DOHH2 (cell line): ENCODE data around the gene TSPYL1.
A peak's percentile ranks its signal among the peaks of the same experiment; 100 is the strongest.

Experiments used
- H3F3A ChIP-seq: fragments of 200-600 bp; sonication (generic), shearing (Covaris generic); 2 replicates; pipeline ENCODE4 v1.6.0; 2016; ENCODE audit warnings: antibody characterized with exemption, mild to moderate bottlenecking; ENCODE audit not compliant: control insufficient read depth, insufficient read depth
- H3K27ac ChIP-seq: fragments of 200-600 bp; sonication (generic); 2 replicates; pipeline ENCODE4 v1.5.1; 2014; ENCODE audit warnings: low read depth, mild to moderate bottlenecking, low read length, moderate library complexity
- H3K27me3 ChIP-seq: fragments of 200-600 bp; sonication (generic); 2 replicates; pipeline ENCODE4 v1.6.1; 2014; ENCODE audit warnings: mild to moderate bottlenecking, low read length, mixed read lengths; ENCODE audit not compliant: control insufficient read depth
- H3K36me3 ChIP-seq: fragments of 200-600 bp; sonication (generic); 2 replicates; pipeline ENCODE4 v1.6.1; 2014; ENCODE audit warnings: mild to moderate bottlenecking, low read length, moderate library complexity, mixed read lengths; ENCODE audit not compliant: control insufficient read depth
- H3K4me1 ChIP-seq: fragments of 200-600 bp; sonication (generic); 2 replicates; pipeline ENCODE4 v1.6.1; 2014; ENCODE audit warnings: mild to moderate bottlenecking, low read length, mixed read lengths; ENCODE audit not compliant: control insufficient read depth
- H3K4me2 ChIP-seq: fragments of 200-600 bp; sonication (generic); 2 replicates; pipeline ENCODE4 v1.6.0; 2014; ENCODE audit warnings: mild to moderate bottlenecking, low read length, moderate library complexity
- H3K4me3 ChIP-seq: fragments of 200-600 bp; sonication (generic); 2 replicates; pipeline ENCODE4 v1.5.1; 2014; ENCODE audit warnings: mild to moderate bottlenecking, low read length, mixed read lengths
- H3K79me2 ChIP-seq: fragments of 200-600 bp; sonication (generic); 2 replicates; pipeline ENCODE4 v1.6.1; 2014; ENCODE audit warnings: mild to moderate bottlenecking, low read length, mixed read lengths; ENCODE audit not compliant: control insufficient read depth
- H3K9me2 ChIP-seq: fragments of 200-600 bp; sonication (generic); replicated peaks from 2 replicates; pipeline ENCODE4 v1.6.1; 2014; ENCODE audit warnings: mild to moderate bottlenecking, low read length, mixed read lengths; ENCODE audit not compliant: control insufficient read depth
- H3K9me3 ChIP-seq: fragments of 200-600 bp; sonication (generic); 2 replicates; pipeline ENCODE4 v1.6.1; 2014; ENCODE audit warnings: antibody characterized with exemption, low read length, mixed read lengths; ENCODE audit not compliant: control insufficient read depth, insufficient read depth
- H4K20me1 ChIP-seq: fragments of 200-600 bp; sonication (generic); 2 replicates; pipeline ENCODE4 v1.6.0; 2014; ENCODE audit warnings: low read depth, mild to moderate bottlenecking, antibody characterized with exemption, low read length, moderate library complexity; ENCODE audit not compliant: control insufficient read depth, insufficient read depth
- CTCF ChIP-seq: fragments of 200-600 bp; sonication (generic); IDR thresholded peaks from one replicate; pipeline ENCODE4 v1.5.1; 2014; ENCODE audit warnings: antibody characterized with exemption, mild to moderate bottlenecking, low read depth, low read length; ENCODE audit not compliant: poor library complexity, severe bottlenecking
- EZH2phosphoT487 ChIP-seq: fragments of 200-600 bp; sonication (generic); IDR thresholded peaks from 2 replicates; pipeline ENCODE4 v1.6.1; 2017; ENCODE audit warnings: borderline replicate concordance, mild to moderate bottlenecking, antibody characterized with exemption, low read length, moderate library complexity, mixed read lengths

TSPYL1 gene

GRCh38 chr6:116278481-116278829 lies 1.3 kb downstream of the TSPYL1 start:
- Histone ChIP-seq H3K4me2 (peak overlapping the region; percentile 79), H3F3A (no peaks in the 10 kb centered on the region), H3K27me3 (no peaks in the 10 kb centered on the region), H4K20me1 (peaks cover 14% of the 10 kb centered on the region; the same call in 1 of the 2 replicates), H3K27ac (no peak overlapping the region), H3K9me3 (no peaks in the 10 kb centered on the region), H3K36me3 (peaks cover 29% of the 10 kb centered on the region), H3K79me2 (peaks cover 53% of the 10 kb centered on the region), H3K9me2 (no peaks in the 10 kb centered on the region), H3K4me3 (peak overlapping the region; percentile 84), H3K4me1 (peaks cover 42% of the 10 kb centered on the region)
- TF ChIP-seq EZH2phosphoT487 (no peak), CTCF (no peak)

GRCh38 chr6:116277124-116277523 lies 2.6 kb downstream of the TSPYL1 start:
- no peak for TF ChIP-seq EZH2phosphoT487
- no peak for TF ChIP-seq CTCF
- Histone ChIP-seq H3K36me3 (peaks cover 29% of the 10 kb centered on the region), H3K4me2 (peak overlapping the region; percentile 79), H3K9me2 (no peaks in the 10 kb centered on the region), H3F3A (no peaks in the 10 kb centered on the region), H3K27ac (no peak overlapping the region), H4K20me1 (peaks cover 14% of the 10 kb centered on the region; the same call in 1 of the 2 replicates), H3K4me3 (peak overlapping the region; percentile 55), H3K27me3 (no peaks in the 10 kb centered on the region), H3K9me3 (no peaks in the 10 kb centered on the region), H3K4me1 (peaks cover 42% of the 10 kb centered on the region), H3K79me2 (peaks cover 53% of the 10 kb centered on the region)

DNA sequence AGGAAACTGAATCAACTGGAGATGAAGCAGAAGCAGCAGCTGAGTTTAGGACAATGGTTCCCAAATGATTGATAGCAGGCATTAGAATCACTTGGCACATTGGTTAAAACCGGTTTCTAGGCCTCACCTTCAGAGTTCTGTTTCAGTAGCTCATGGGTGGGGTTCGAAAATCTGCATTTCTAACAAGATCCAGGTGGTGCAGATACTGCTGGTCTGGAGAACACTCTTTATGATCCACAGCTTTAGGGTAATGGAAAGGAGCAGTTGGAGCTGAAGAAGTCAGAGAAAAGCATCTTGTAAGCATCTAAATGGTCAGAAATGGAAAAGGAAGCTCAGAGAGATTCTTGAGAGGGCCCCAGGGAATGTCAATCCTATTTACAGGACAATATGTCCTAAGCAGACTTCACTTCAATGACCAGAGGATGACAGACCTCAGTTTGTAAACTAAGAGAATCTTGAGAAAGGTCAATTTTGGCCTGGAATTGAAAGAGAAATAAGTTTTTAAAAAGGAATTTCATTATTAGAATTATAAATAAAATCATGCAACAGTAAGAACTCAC lies 8.5 kb downstream of the TSPYL1 start:
- no peak overlapping the region for H3K4me2 ChIP-seq
- TF ChIP-seq EZH2phosphoT487 (no peak), CTCF (no peak)
- peaks cover 9% of the 10 kb centered on the region for H3F3A ChIP-seq
- no peaks in the 10 kb centered on the region for H3K27me3 ChIP-seq
- peaks cover 16% of the 10 kb centered on the region for H3K4me1 ChIP-seq
- no peaks in the 10 kb centered on the region for H3K9me3 ChIP-seq
- peaks cover 5% of the 10 kb centered on the region for H3K36me3 ChIP-seq
- no peak overlapping the region for H3K27ac ChIP-seq
- peaks cover 2% of the 10 kb centered on the region; the same call in 1 of the 2 replicates for H4K20me1 ChIP-seq
- H3K79me2 ChIP-seq = peaks cover 19% of the 10 kb centered on the region
- H3K9me2 ChIP-seq = no peaks in the 10 kb centered on the region
- H3K4me3 ChIP-seq = no peak overlapping the region
